Ishikawa (cell line): Measurements from ENCODE around the gene ST6GALNAC4.

ENCODE experiments used
- CEBPB ChIP-seq: IDR thresholded peaks from 2 replicates; pipeline ENCODE4 v1.6.1; 2012
- CREB1 ChIP-seq: IDR thresholded peaks from 2 replicates; pipeline ENCODE4 v1.6.1; 2012; ENCODE audit warnings: low read depth
- EGR1 ChIP-seq: IDR thresholded peaks from 2 replicates; pipeline ENCODE4 v1.6.1; 2012
- EP300 ChIP-seq: IDR thresholded peaks from 2 replicates; pipeline ENCODE4 v1.6.1; 2012; ENCODE audit warnings: borderline replicate concordance
- FOXM1 ChIP-seq: IDR thresholded peaks from 2 replicates; pipeline ENCODE4 v1.6.1; 2012; ENCODE audit warnings: low read depth, borderline replicate concordance
- MAX ChIP-seq: IDR thresholded peaks from 2 replicates; pipeline ENCODE4 v1.6.1; 2012
- NFIC ChIP-seq: IDR thresholded peaks from 2 replicates; pipeline ENCODE4 v1.6.1; 2012
- RAD21 ChIP-seq: IDR thresholded peaks from 2 replicates; pipeline ENCODE4 v1.6.1; 2012; ENCODE audit warnings: low read depth
- REST ChIP-seq: IDR thresholded peaks from 2 replicates; pipeline ENCODE4 v1.6.1; 2012; ENCODE audit warnings: low read depth, mild to moderate bottlenecking
- TAF1 ChIP-seq: IDR thresholded peaks from 2 replicates; pipeline ENCODE4 v1.6.1; 2012; ENCODE audit warnings: low read depth, mild to moderate bottlenecking
- TCF12 ChIP-seq: IDR thresholded peaks from 2 replicates; pipeline ENCODE4 v1.6.1; 2012; ENCODE audit warnings: low read depth
- TEAD4 ChIP-seq: IDR thresholded peaks from 2 replicates; pipeline ENCODE4 v1.6.1; 2012
- YY1 ChIP-seq: IDR thresholded peaks from 2 replicates; pipeline ENCODE4 v1.6.1; 2012; ENCODE audit warnings: low read depth
- ZBTB7A ChIP-seq: IDR thresholded peaks from 2 replicates; pipeline ENCODE4 v1.6.1; 2012; ENCODE audit warnings: low read depth

GRCh38 chr9:127962278-127962677, 45.4 kb upstream of the ST6GALNAC4 start:
- no peak for TF ChIP-seq ZBTB7A
- no peak for TF ChIP-seq TAF1
- no peak for TF ChIP-seq CREB1
- no peak for TF ChIP-seq EP300
- no peak for TF ChIP-seq MAX
- TF ChIP-seq REST: no peak
- TF ChIP-seq NFIC: no peak
- TF ChIP-seq FOXM1: no peak
- TF ChIP-seq RAD21: no peak
- no peak for TF ChIP-seq EGR1
- no peak for TF ChIP-seq TEAD4
- TF ChIP-seq TCF12: no peak
- TF ChIP-seq CEBPB: no peak
- no peak for TF ChIP-seq YY1
